Sigmoid colon (tissue), 4 donors: Measurements from ENCODE around the gene TRIM14.

Experiments
- POLR2A ChIP-seq, 2 donors: fragments of 450-650 bp; IDR thresholded peaks; one replicate each; pipeline ENCODE4 v1.6.1; 2016; ENCODE audit warnings: antibody characterized with exemption in 2 of 2, mild to moderate bottlenecking in 2 of 2, moderate library complexity in 2 of 2
- POLR2AphosphoS5 ChIP-seq, 4 donors: sonication (generic); formaldehyde crosslinking; IDR thresholded peaks; one replicate each; pipeline ENCODE4 v1.6.1; 2017; ENCODE audit warnings: antibody characterized with exemption in 4 of 4
- TF ChIP-seq, protein P1 (sequence below), 4 experiments: fragments of 450-650 bp in 3 of 4; fragments of 200-600 bp in 1 of 4; IDR thresholded peaks; one replicate each; pipeline ENCODE4 v1.5.1; 2016 to 2019; ENCODE audit warnings: antibody characterized with exemption in 4 of 4, mild to moderate bottlenecking in 3 of 4, moderate library complexity in 2 of 4

DNA sequence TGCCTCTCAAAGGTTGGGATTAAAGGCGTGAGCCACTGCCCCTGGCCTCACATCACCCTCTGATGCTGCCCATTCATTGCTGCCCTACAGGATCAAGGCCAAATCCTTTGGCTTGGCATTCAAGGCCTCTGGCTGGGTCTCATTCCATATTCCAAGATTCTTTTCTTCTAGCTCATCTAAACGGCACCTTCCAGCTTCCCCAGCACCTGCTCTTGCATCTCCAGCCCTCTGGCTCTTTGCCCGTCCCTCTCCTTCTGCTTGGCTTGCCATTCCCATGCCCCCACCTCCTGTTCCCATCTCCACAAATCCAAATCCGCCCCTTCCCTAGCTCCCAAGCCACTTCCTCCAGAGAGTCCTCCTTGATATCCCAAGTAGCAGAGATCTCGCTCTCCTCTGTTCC is 40.3 kb upstream of the TRIM14 start:
- no peak for TF ChIP-seq POLR2A (IDR thresholded peaks at IDR 0.05)
- TF ChIP-seq, protein P1, sequence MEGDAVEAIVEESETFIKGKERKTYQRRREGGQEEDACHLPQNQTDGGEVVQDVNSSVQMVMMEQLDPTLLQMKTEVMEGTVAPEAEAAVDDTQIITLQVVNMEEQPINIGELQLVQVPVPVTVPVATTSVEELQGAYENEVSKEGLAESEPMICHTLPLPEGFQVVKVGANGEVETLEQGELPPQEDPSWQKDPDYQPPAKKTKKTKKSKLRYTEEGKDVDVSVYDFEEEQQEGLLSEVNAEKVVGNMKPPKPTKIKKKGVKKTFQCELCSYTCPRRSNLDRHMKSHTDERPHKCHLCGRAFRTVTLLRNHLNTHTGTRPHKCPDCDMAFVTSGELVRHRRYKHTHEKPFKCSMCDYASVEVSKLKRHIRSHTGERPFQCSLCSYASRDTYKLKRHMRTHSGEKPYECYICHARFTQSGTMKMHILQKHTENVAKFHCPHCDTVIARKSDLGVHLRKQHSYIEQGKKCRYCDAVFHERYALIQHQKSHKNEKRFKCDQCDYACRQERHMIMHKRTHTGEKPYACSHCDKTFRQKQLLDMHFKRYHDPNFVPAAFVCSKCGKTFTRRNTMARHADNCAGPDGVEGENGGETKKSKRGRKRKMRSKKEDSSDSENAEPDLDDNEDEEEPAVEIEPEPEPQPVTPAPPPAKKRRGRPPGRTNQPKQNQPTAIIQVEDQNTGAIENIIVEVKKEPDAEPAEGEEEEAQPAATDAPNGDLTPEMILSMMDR (IDR thresholded peaks at IDR 0.05), result no peak
- no peak for TF ChIP-seq POLR2AphosphoS5 (IDR thresholded peaks at IDR 0.05)
